Bone marrow (tissue), 2 donors: ENCODE results near the gene PRICKLE1.

Experiments used
- DNase-seq, 2 donors: peaks; one replicate each; lab custom pipeline; 2025; lab: John Stamatoyannopoulos, UW

The PRICKLE1 gene

GRCh38 chr12:42448841-42449240 is 140.7 kb downstream of the PRICKLE1 start:
- DNase-seq, result no peak

GRCh38 chr12:42447371-42447786 is 142.2 kb downstream of the PRICKLE1 start:
- DNase-seq, result no peak

GRCh38 chr12:42446761-42447160 is 142.8 kb downstream of the PRICKLE1 start:
- no peak for DNase-seq

GRCh38 chr12:42445891-42446290 is 143.7 kb downstream of the PRICKLE1 start:
- DNase-seq, result no peak

GRCh38 chr12:42444192-42444943 is 145.2 kb downstream of the PRICKLE1 start:
- no peak for DNase-seq

- DNase-seq, result no peak
These were observed 146.7 kb downstream of the PRICKLE1 start for GRCh38 chr12:42442888-42443287.

GRCh38 chr12:42442311-42442759 is 147.2 kb downstream of the PRICKLE1 start:
- DNase-seq, result no peak

GRCh38 chr12:42440608-42441007 is 148.9 kb downstream of the PRICKLE1 start:
- no peak for DNase-seq

GRCh38 chr12:42432517-42433140 is 156.9 kb downstream of the PRICKLE1 start:
- DNase-seq, result no peak

GRCh38 chr12:42428850-42429249 is 160.7 kb downstream of the PRICKLE1 start:
- DNase-seq, result no peak

- peak in 1 of 2 donors; percentile 23 for DNase-seq
These were observed 162.8 kb downstream of the PRICKLE1 start for GRCh38 chr12:42426746-42427145.

GRCh38 chr12:42422785-42423184 is 166.8 kb downstream of the PRICKLE1 start:
- DNase-seq, result no peak

- DNase-seq, result peak in 1 of 2 donors; percentile 10
These were observed 167.4 kb downstream of the PRICKLE1 start for GRCh38 chr12:42421844-42422779.

GRCh38 chr12:42420395-42420794 is 169.2 kb downstream of the PRICKLE1 start:
- DNase-seq, result no peak

- DNase-seq, result no peak
These were observed 179.2 kb downstream of the PRICKLE1 start for GRCh38 chr12:42410340-42410739.

GRCh38 chr12:42409471-42409870 is 180.1 kb downstream of the PRICKLE1 start:
- no peak for DNase-seq

GRCh38 chr12:42407306-42407705 is 182.2 kb downstream of the PRICKLE1 start:
- DNase-seq, result no peak
